Rectal smooth muscle tissue (tissue), 1 donor: Measurements from ENCODE around the gene STOX2.

ENCODE experiments used
- H3K27ac ChIP-seq: one replicate; pipeline ENCODE4 v1.7.0; 2013; ENCODE audit warnings: low read depth, low read length, inconsistent platforms
- H3K27me3 ChIP-seq: one replicate; pipeline ENCODE4 v1.7.0; 2013; ENCODE audit warnings: low read length; ENCODE audit not compliant: control insufficient read depth, insufficient read depth
- H3K36me3 ChIP-seq: one replicate; pipeline ENCODE4 v1.7.0; 2013; ENCODE audit warnings: low read length; ENCODE audit not compliant: control insufficient read depth, insufficient read depth
- H3K4me1 ChIP-seq: one replicate; pipeline ENCODE4 v1.7.0; 2013; ENCODE audit warnings: low read length; ENCODE audit not compliant: control insufficient read depth, insufficient read depth
- H3K4me3 ChIP-seq: one replicate; pipeline ENCODE4 v1.7.0; 2013; ENCODE audit warnings: low read length
- H3K9ac ChIP-seq: one replicate; pipeline ENCODE4 v1.7.0; 2013; ENCODE audit warnings: low read length

The STOX2 gene

GRCh38 chr4:184003433-184003832, 98.3 kb downstream of the STOX2 start:
- Histone ChIP-seq H3K4me3 (no peak overlapping the region), H3K9ac (no peak overlapping the region), H3K36me3 (no peaks in the 10 kb centered on the region), H3K27ac (no peak overlapping the region), H3K4me1 (no peaks in the 10 kb centered on the region), H3K27me3 (no peaks in the 10 kb centered on the region)

- Histone ChIP-seq H3K27me3 (no peaks in the 10 kb centered on the region), H3K27ac (no peak overlapping the region), H3K36me3 (no peaks in the 10 kb centered on the region), H3K9ac (no peak overlapping the region), H3K4me1 (no peaks in the 10 kb centered on the region), H3K4me3 (no peak overlapping the region)
Measured at GRCh38 chr4:184007891-184008290, 102.8 kb downstream of the STOX2 start.

GRCh38 chr4:184010696-184011095, 105.6 kb downstream of the STOX2 start:
- H3K4me1 ChIP-seq, result no peaks in the 10 kb centered on the region
- H3K27me3 ChIP-seq, result no peaks in the 10 kb centered on the region
- H3K36me3 ChIP-seq, result no peaks in the 10 kb centered on the region
- no peak overlapping the region for H3K9ac ChIP-seq
- no peak overlapping the region for H3K27ac ChIP-seq
- no peak overlapping the region for H3K4me3 ChIP-seq

- no peaks in the 10 kb centered on the region for H3K27me3 ChIP-seq
- H3K4me3 ChIP-seq, result no peak overlapping the region
- H3K27ac ChIP-seq, result no peak overlapping the region
- no peaks in the 10 kb centered on the region for H3K36me3 ChIP-seq
- H3K4me1 ChIP-seq, result no peaks in the 10 kb centered on the region
- no peak overlapping the region for H3K9ac ChIP-seq
Measured at GRCh38 chr4:184011826-184012380, 106.8 kb downstream of the STOX2 start.

- Histone ChIP-seq H3K4me1 (no peaks in the 10 kb centered on the region), H3K4me3 (no peak overlapping the region), H3K27ac (no peak overlapping the region), H3K36me3 (no peaks in the 10 kb centered on the region), H3K9ac (no peak overlapping the region), H3K27me3 (no peaks in the 10 kb centered on the region)
Measured at GRCh38 chr4:184012937-184013336, 107.8 kb downstream of the STOX2 start.

- no peaks in the 10 kb centered on the region for H3K4me1 ChIP-seq
- no peak overlapping the region for H3K9ac ChIP-seq
- H3K27me3 ChIP-seq, result no peaks in the 10 kb centered on the region
- no peaks in the 10 kb centered on the region for H3K36me3 ChIP-seq
- H3K27ac ChIP-seq, result no peak overlapping the region
- H3K4me3 ChIP-seq, result no peak overlapping the region
Measured at GRCh38 chr4:184014301-184014700, 109.2 kb downstream of the STOX2 start.

- Histone ChIP-seq H3K27ac (peak overlapping the region; percentile 32), H3K4me1 (no peaks in the 10 kb centered on the region), H3K9ac (no peak overlapping the region), H3K27me3 (no peaks in the 10 kb centered on the region), H3K4me3 (peak overlapping the region; percentile 25), H3K36me3 (no peaks in the 10 kb centered on the region)
Measured at GRCh38 chr4:184016759-184017668, 111.9 kb downstream of the STOX2 start.

GRCh38 chr4:184019076-184019475, 114.0 kb downstream of the STOX2 start:
- no peak overlapping the region for H3K27ac ChIP-seq
- H3K4me3 ChIP-seq, result no peak overlapping the region
- H3K9ac ChIP-seq, result no peak overlapping the region
- H3K36me3 ChIP-seq, result no peaks in the 10 kb centered on the region
- H3K4me1 ChIP-seq, result no peaks in the 10 kb centered on the region
- no peaks in the 10 kb centered on the region for H3K27me3 ChIP-seq

- Histone ChIP-seq H3K27ac (no peak overlapping the region), H3K36me3 (no peaks in the 10 kb centered on the region), H3K4me3 (no peak overlapping the region), H3K9ac (no peak overlapping the region), H3K4me1 (no peaks in the 10 kb centered on the region), H3K27me3 (no peaks in the 10 kb centered on the region)
Measured at GRCh38 chr4:184019667-184020623, 114.8 kb downstream of the STOX2 start.

GRCh38 chr4:184021389-184021788, 116.3 kb downstream of the STOX2 start:
- no peaks in the 10 kb centered on the region for H3K4me1 ChIP-seq
- no peak overlapping the region for H3K4me3 ChIP-seq
- H3K36me3 ChIP-seq, result no peaks in the 10 kb centered on the region
- H3K27ac ChIP-seq, result no peak overlapping the region
- H3K27me3 ChIP-seq, result no peaks in the 10 kb centered on the region
- H3K9ac ChIP-seq, result no peak overlapping the region

GRCh38 chr4:184022679-184023383, 117.7 kb downstream of the STOX2 start:
- Histone ChIP-seq H3K27ac (no peak overlapping the region), H3K27me3 (no peaks in the 10 kb centered on the region), H3K4me3 (no peak overlapping the region), H3K4me1 (no peaks in the 10 kb centered on the region), H3K36me3 (no peaks in the 10 kb centered on the region), H3K9ac (no peak overlapping the region)

- no peak overlapping the region for H3K4me3 ChIP-seq
- H3K36me3 ChIP-seq, result no peaks in the 10 kb centered on the region
- H3K27ac ChIP-seq, result no peak overlapping the region
- H3K9ac ChIP-seq, result no peak overlapping the region
- H3K27me3 ChIP-seq, result no peaks in the 10 kb centered on the region
- no peaks in the 10 kb centered on the region for H3K4me1 ChIP-seq
Measured at GRCh38 chr4:184024637-184025036, 119.5 kb downstream of the STOX2 start.
